Smooth muscle cell (in vitro differentiated cells): Measurements from ENCODE around the gene ADGRB3. TPM values are rescaled to one million over a fixed set of nuclear protein-coding genes. Genes with fewer than 3 reads are reported as not detected.

ENCODE experiments used
- DNase-seq: peaks from one replicate; lab custom pipeline; 2025; ENCODE audit not compliant: unreplicated experiment; lab: John Stamatoyannopoulos, UW
- H2AFZ ChIP-seq: fragments of 200-600 bp; sonication (generic); 2 replicates; pipeline ENCODE4 v1.6.0; 2016; ENCODE audit warnings: antibody characterized with exemption, low read depth, mild to moderate bottlenecking
- H3F3A ChIP-seq: fragments of 200-600 bp; sonication (generic); 2 replicates; pipeline ENCODE4 v1.6.0; 2017; ENCODE audit warnings: antibody characterized with exemption, low read depth
- H3K27ac ChIP-seq: fragments of 200-600 bp; sonication (generic); 2 replicates; pipeline ENCODE4 v1.5.1; 2016; ENCODE audit warnings: low read depth, mild to moderate bottlenecking
- H3K27me3 ChIP-seq: fragments of 200-600 bp; sonication (generic); 2 replicates; pipeline ENCODE4 v1.6.1; 2016; ENCODE audit warnings: low read depth, mild to moderate bottlenecking
- H3K36me3 ChIP-seq: fragments of 200-600 bp; sonication (generic); 2 replicates; pipeline ENCODE4 v1.5.1; 2016; ENCODE audit warnings: low read depth
- H3K4me1 ChIP-seq: fragments of 200-600 bp; sonication (generic); 2 replicates; pipeline ENCODE4 v1.5.1; 2016; ENCODE audit warnings: low read depth
- H3K4me2 ChIP-seq: fragments of 200-600 bp; sonication (generic); 2 replicates; pipeline ENCODE4 v1.6.0; 2016; ENCODE audit warnings: mild to moderate bottlenecking
- H3K4me3 ChIP-seq: fragments of 200-600 bp; sonication (generic); 2 replicates; pipeline ENCODE4 v1.5.1; 2016; ENCODE audit warnings: mild to moderate bottlenecking
- H3K79me2 ChIP-seq: fragments of 200-600 bp; sonication (generic); 2 replicates; pipeline ENCODE4 v1.6.0; 2016; ENCODE audit warnings: low read depth, mild to moderate bottlenecking
- H3K9ac ChIP-seq: fragments of 200-600 bp; sonication (generic); 2 replicates; pipeline ENCODE4 v1.6.0; 2016; ENCODE audit warnings: low read depth
- H3K9me3 ChIP-seq: fragments of 200-600 bp; sonication (generic); replicated peaks from 2 replicates; pipeline ENCODE4 v1.5.1; 2016; ENCODE audit warnings: low read depth
- H4K20me1 ChIP-seq: fragments of 200-600 bp; sonication (generic); 2 replicates; pipeline ENCODE4 v1.6.0; 2016; ENCODE audit warnings: low read depth
- WGBS: methylation state at CpG from one replicate; pipeline ENCODE4 v1.1.7; 2016; ENCODE audit warnings: low lambda C conversion rate; 5-methylcytosine and 5-hydroxymethylcytosine counted together
- polyA plus RNA-seq: library from polyadenylated mRNA; unstranded; fragments of >200 nt; fragmentation: Nextera tagmentation; extraction: Ambion mirVana; gene quantifications from 2 replicates; pipeline ENCODE4 v1.2.1, GENCODE V29; 2016
- total RNA-seq: library from RNA; depleted of rRNA; stranded (reverse); fragments of >200 nt; gene quantifications from 2 replicates; pipeline ENCODE4 v1.2.3, GENCODE V29; 2014
- TF ChIP-seq, protein P1 (sequence below): fragments of 200-600 bp; sonication (generic); IDR thresholded peaks from 2 replicates; pipeline ENCODE4 v1.5.1; 2017; ENCODE audit warnings: borderline replicate concordance, mild to moderate bottlenecking, antibody characterized with exemption; ENCODE audit not compliant: insufficient read depth, poor library complexity, severe bottlenecking

Gene ADGRB3
- total and polyA plus RNA-seq, 2 experiments from 2014 or later, result 0.34 to 0.63 TPM

- no peaks in the 10 kb centered on the region for H3K79me2 ChIP-seq
- H3K9ac ChIP-seq, result no peak overlapping the region
- TF ChIP-seq, protein P1, sequence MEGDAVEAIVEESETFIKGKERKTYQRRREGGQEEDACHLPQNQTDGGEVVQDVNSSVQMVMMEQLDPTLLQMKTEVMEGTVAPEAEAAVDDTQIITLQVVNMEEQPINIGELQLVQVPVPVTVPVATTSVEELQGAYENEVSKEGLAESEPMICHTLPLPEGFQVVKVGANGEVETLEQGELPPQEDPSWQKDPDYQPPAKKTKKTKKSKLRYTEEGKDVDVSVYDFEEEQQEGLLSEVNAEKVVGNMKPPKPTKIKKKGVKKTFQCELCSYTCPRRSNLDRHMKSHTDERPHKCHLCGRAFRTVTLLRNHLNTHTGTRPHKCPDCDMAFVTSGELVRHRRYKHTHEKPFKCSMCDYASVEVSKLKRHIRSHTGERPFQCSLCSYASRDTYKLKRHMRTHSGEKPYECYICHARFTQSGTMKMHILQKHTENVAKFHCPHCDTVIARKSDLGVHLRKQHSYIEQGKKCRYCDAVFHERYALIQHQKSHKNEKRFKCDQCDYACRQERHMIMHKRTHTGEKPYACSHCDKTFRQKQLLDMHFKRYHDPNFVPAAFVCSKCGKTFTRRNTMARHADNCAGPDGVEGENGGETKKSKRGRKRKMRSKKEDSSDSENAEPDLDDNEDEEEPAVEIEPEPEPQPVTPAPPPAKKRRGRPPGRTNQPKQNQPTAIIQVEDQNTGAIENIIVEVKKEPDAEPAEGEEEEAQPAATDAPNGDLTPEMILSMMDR, result no peak
- no peak overlapping the region for H3K4me2 ChIP-seq
- H2AFZ ChIP-seq, result no peak overlapping the region
- H3K9me3 ChIP-seq, result no peaks in the 10 kb centered on the region
- H3K4me3 ChIP-seq, result no peak overlapping the region
- no peaks in the 10 kb centered on the region for H4K20me1 ChIP-seq
- no peaks in the 10 kb centered on the region for H3K27me3 ChIP-seq
- no peaks in the 10 kb centered on the region for H3F3A ChIP-seq
- H3K4me1 ChIP-seq, result no peaks in the 10 kb centered on the region
- no peak overlapping the region for H3K27ac ChIP-seq
- H3K36me3 ChIP-seq, result no peaks in the 10 kb centered on the region
- DNase-seq, result no peak
These were observed 203.5 kb downstream of the ADGRB3 start for GRCh38 chr6:68838571-68838970.

DNA sequence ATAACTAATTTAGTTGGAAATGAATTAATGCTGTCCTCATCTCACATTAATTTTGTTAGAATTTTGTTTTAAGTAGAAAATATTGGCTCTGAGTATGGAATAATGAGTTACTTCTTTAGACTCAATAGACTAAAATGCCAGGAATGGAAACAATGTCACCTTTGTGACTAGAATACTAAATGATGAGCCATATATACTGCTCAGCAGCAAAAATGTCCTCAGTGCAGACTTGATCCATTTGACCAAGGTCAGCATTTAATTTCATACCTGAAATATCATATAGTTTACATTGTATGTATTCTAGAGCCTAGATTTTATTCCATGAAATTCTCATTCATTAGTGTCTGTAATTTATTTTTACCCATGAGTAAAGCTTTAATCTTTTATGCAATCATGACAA is 217.7 kb downstream of the ADGRB3 start:
- Histone ChIP-seq H4K20me1 (no peaks in the 10 kb centered on the region), H3K36me3 (no peaks in the 10 kb centered on the region), H3K4me1 (no peaks in the 10 kb centered on the region), H3K9ac (no peak overlapping the region), H3K9me3 (no peaks in the 10 kb centered on the region), H3K27me3 (no peaks in the 10 kb centered on the region), H3F3A (no peaks in the 10 kb centered on the region), H3K4me2 (no peak overlapping the region), H3K27ac (no peak overlapping the region), H3K4me3 (no peak overlapping the region), H3K79me2 (no peaks in the 10 kb centered on the region), H2AFZ (no peak overlapping the region)
- no peak for DNase-seq
- TF ChIP-seq, protein P1, result no peak

DNA sequence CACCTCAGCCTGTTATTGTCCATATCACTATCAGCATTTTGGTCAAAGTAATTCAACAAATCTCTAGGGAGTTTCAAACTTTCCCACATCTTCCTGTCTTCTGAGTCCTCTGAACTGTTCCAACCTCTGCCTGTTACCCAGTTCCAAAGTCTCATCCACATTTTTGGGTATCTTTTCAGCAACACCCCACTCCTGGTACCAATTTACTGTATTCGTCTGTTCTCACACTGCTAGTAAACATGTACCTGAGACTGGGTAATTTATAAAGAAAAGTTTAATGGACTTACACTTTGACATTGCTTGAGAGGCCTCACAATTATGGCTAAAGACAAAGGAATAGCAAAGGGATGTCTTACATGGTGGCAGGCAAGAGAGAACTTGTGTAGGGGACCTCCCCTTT is 224.2 kb downstream of the ADGRB3 start:
- Histone ChIP-seq H3K27ac (no peak overlapping the region), H3F3A (no peaks in the 10 kb centered on the region), H3K9me3 (peaks cover 5% of the 10 kb centered on the region), H3K4me3 (no peak overlapping the region), H4K20me1 (no peaks in the 10 kb centered on the region), H3K9ac (no peak overlapping the region), H3K79me2 (no peaks in the 10 kb centered on the region), H3K4me1 (no peaks in the 10 kb centered on the region), H3K36me3 (no peaks in the 10 kb centered on the region), H2AFZ (no peak overlapping the region), H3K4me2 (no peak overlapping the region), H3K27me3 (no peaks in the 10 kb centered on the region)
- DNase-seq, result no peak
- TF ChIP-seq, protein P1, result no peak
- WGBS, result 78% methylated on average over 1 of the region's 1 CpG

- H3K9me3 ChIP-seq, result no peaks in the 10 kb centered on the region
- H4K20me1 ChIP-seq, result no peaks in the 10 kb centered on the region
- no peaks in the 10 kb centered on the region for H3F3A ChIP-seq
- no peaks in the 10 kb centered on the region for H3K4me1 ChIP-seq
- H3K4me2 ChIP-seq, result no peak overlapping the region
- DNase-seq, result no peak
- H2AFZ ChIP-seq, result no peak overlapping the region
- no peak overlapping the region for H3K27ac ChIP-seq
- no peaks in the 10 kb centered on the region for H3K79me2 ChIP-seq
- no peak overlapping the region for H3K4me3 ChIP-seq
- no peaks in the 10 kb centered on the region for H3K27me3 ChIP-seq
- TF ChIP-seq, protein P1, result no peak
- no peak overlapping the region for H3K9ac ChIP-seq
- H3K36me3 ChIP-seq, result no peaks in the 10 kb centered on the region
These were observed 233.6 kb downstream of the ADGRB3 start for GRCh38 chr6:68868646-68869045.
